Naive thymus-derived CD4-positive, alpha-beta T cell (primary cell): ENCODE data around the gene RAPGEF6. TPM values are rescaled to one million over a fixed set of nuclear protein-coding genes. Genes with fewer than 3 reads are reported as not detected.
"Not testable (repeated sequence)": the region's sequence is repeated elsewhere in the genome, so short reads cannot be mapped to it uniquely, and the experiment has no call there.

Experiments used
- ATAC-seq: fragments of 150-1000 bp; cut with Tn5 transposase; 2 replicates; pipeline ENCODE4 v1.10.0; 2021; ENCODE audit warnings: mild to moderate bottlenecking, moderate library complexity
- CTCF ChIA-PET: fragments of 350-600 bp; sonication (Branson Sonifier 250); formaldehyde crosslinking; loops from one replicate; lab custom pipeline; 2021; ENCODE audit warnings: antibody characterized with exemption; lab: Charles Lee
- POLR2A ChIA-PET: fragments of 350-600 bp; sonication (Branson Sonifier 250); formaldehyde crosslinking; loops from one replicate; lab custom pipeline; 2021; ENCODE audit warnings: antibody characterized with exemption, inconsistent platforms; lab: Charles Lee
- DNase-seq, 9 donors: peaks; one replicate each; pipeline versions ENCODE4 v3.0.0 to v3.0.0-alpha.2; 2020 to 2022; ENCODE audit warnings: mixed read lengths in 1 of 9
- H3K27ac ChIP-seq: one replicate; pipeline ENCODE4 v1.7.0; 2013; ENCODE audit warnings: mild to moderate bottlenecking, low read depth, low read length, moderate library complexity
- H3K27me3 ChIP-seq, 2 donors: one replicate each; pipeline ENCODE4 v1.7.0; 2013; ENCODE audit warnings: low read length in 2 of 2, mild to moderate bottlenecking in 2 of 2, moderate library complexity in 2 of 2; ENCODE audit not compliant: control insufficient read depth in 2 of 2, insufficient read depth in 2 of 2
- H3K36me3 ChIP-seq, 3 experiments: 1 replicate in 2 of 3; 2 replicates in 1 of 3; pipeline ENCODE4 v1.7.0; 2013; ENCODE audit warnings: low read length in 3 of 3, mild to moderate bottlenecking in 3 of 3, moderate library complexity in 1 of 3; ENCODE audit not compliant: insufficient read depth in 3 of 3, control insufficient read depth in 2 of 3
- H3K4me1 ChIP-seq, 2 donors: one replicate each; pipeline ENCODE4 v1.7.0; 2013; ENCODE audit warnings: low read length in 2 of 2, mild to moderate bottlenecking in 2 of 2, moderate library complexity in 1 of 2; ENCODE audit not compliant: control insufficient read depth in 2 of 2, insufficient read depth in 2 of 2
- H3K4me3 ChIP-seq: 2 replicates; pipeline ENCODE4 v1.7.0; 2013; ENCODE audit warnings: mild to moderate bottlenecking, low read length
- H3K9me3 ChIP-seq, 3 experiments: 1 replicate in 2 of 3; 2 replicates in 1 of 3; pipeline ENCODE4 v1.7.0; 2013; ENCODE audit warnings: low read length in 3 of 3; ENCODE audit not compliant: control insufficient read depth in 2 of 3
- H3K27ac Mint-ChIP-seq, 9 donors: one replicate each; pipeline ENCODE4 v1.8.0; 2020 to 2022; ENCODE audit warnings: mixed read lengths in 9 of 9, mild to moderate bottlenecking in 8 of 9, moderate library complexity in 5 of 9, inconsistent platforms in 2 of 9
- H3K27me3 Mint-ChIP-seq, 5 donors: one replicate each; pipeline ENCODE4 v1.8.0; 2021 to 2022; ENCODE audit warnings: mixed read lengths in 5 of 5, mild to moderate bottlenecking in 1 of 5
- H3K36me3 Mint-ChIP-seq, 5 donors: one replicate each; pipeline ENCODE4 v1.8.0; 2020 to 2022; ENCODE audit warnings: mixed read lengths in 5 of 5, mild to moderate bottlenecking in 3 of 5, inconsistent platforms in 1 of 5
- H3K4me1 Mint-ChIP-seq, 7 donors: one replicate each; pipeline ENCODE4 v1.8.0; 2020 to 2022; ENCODE audit warnings: mixed read lengths in 7 of 7, mild to moderate bottlenecking in 3 of 7, inconsistent platforms in 1 of 7
- H3K4me3 Mint-ChIP-seq, 10 donors: one replicate each; pipeline ENCODE4 v1.8.0; 2020 to 2022; ENCODE audit warnings: mild to moderate bottlenecking in 10 of 10, mixed read lengths in 10 of 10, moderate library complexity in 6 of 10, inconsistent platforms in 2 of 10
- H3K9me3 Mint-ChIP-seq, 11 donors: one replicate each; pipeline ENCODE4 v1.8.0; 2020 to 2022; ENCODE audit warnings: mixed read lengths in 11 of 11, mild to moderate bottlenecking in 4 of 11, inconsistent platforms in 1 of 11, moderate library complexity in 1 of 11
- intact Hi-C, 2 donors: fragments of 100-400 bp; cut with micrococcal nuclease; formaldehyde crosslinking; loops; one replicate each; pipeline ENCODE4 v1.15.1; 2023
- polyA plus RNA-seq, 2 donors: library from polyadenylated mRNA; unstranded; fragments of 300-500 nt; fragmentation: Illumina TruSeq; gene quantifications; one replicate each; pipeline ENCODE4 v1.2.3, GENCODE V29; 2021
- total RNA-seq, 6 experiments: library from RNA in 5 of 6; stranded (reverse) in 5 of 6; gene quantifications; 1 replicate in 5 of 6; 2 replicates in 1 of 6; pipeline ENCODE4 v1.2.3 and lab custom pipeline; 2021 to 2026

RAPGEF6 gene
- total and polyA plus RNA-seq, 7 experiments from 2014 or later: 36.7 to 186 (median 90.8) TPM

DNA sequence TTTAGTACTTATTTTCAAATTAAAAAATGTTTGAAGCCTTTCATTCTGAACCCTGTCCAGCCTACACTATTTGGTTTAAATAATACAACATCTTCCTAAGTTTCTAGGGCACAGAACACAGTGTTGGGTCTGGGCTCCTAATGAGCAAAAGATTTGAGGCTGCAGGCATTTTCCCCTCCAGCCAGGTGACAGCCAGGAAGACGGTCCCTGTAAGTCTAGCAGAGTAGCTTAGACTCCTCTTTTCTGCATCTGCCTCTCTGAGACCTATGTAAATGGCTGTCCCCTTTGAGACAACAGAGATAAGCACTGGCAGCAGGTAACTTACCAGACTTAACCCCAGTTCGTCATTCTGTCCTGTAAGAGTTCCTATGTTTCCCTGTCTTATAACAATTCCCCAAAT, 229.4 kb downstream of the RAPGEF6 start:
- no peak overlapping the region for H3K27ac ChIP-seq
- intact Hi-C loops: no loop called here
- ChIA-PET POLR2A (interaction anchor here (1.1 to 2.2 kb wide), 3 partner anchors 9 to 140 kb away, joined by 3 to 7 read pairs (median 3); no protein-coding TSS in a partner anchor), CTCF (interaction anchor here (1.0 to 1.1 kb wide), 2 partner anchors 10 to 12 kb away, joined by 3 to 5 read pairs; no protein-coding TSS in a partner anchor)
- H3K4me1 Mint-ChIP-seq: peaks cover 8 to 50% (median 24%) of the 10 kb centered on the region in 7 donors
- no peaks in the 10 kb centered on the region for H3K27me3 ChIP-seq
- H3K36me3 Mint-ChIP-seq: peaks cover 38 to 84% (median 78%) of the 10 kb centered on the region in 5 donors
- no peak for DNase-seq
- H3K36me3 ChIP-seq: peaks cover 0 to 76% (median 5%) of the 10 kb centered on the region in 3 experiments
- H3K9me3 Mint-ChIP-seq: peaks cover 0 to 38% (median 16%) of the 10 kb centered on the region in 11 donors
- H3K27me3 Mint-ChIP-seq: no peaks in the 10 kb centered on the region
- H3K27ac Mint-ChIP-seq: peak overlapping the region; percentile 42 to 93 (median 76)
- no peak for ATAC-seq
- peaks cover 0 to 1% of the 10 kb centered on the region in 2 donors for H3K4me1 ChIP-seq
- H3K4me3 Mint-ChIP-seq: peak overlapping the region in 1 of 10 donors; percentile 36
- no peak overlapping the region for H3K4me3 ChIP-seq
- H3K9me3 ChIP-seq: peaks cover 0 to 10% (median 0%) of the 10 kb centered on the region in 3 experiments

DNA sequence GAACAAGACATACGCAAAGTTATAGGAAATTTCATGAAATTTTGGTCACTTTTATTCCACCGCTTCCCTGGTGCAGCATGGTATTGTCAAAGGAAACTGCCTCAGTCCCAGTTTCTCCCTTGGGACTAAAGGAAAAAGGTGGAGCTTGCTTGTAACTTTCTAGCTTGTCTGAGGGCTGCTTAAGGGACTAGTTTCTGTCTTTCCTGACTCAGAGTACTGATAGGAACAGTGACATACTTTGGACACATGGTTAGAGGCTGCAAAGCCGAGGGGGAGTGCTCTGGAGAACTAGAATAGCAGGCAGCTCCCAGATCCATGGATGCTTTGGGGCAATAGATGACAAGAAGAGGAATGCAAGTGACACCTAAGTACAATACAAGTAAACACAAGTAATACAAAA, 234.4 kb downstream of the RAPGEF6 start:
- Histone ChIP-seq H3K4me3 (no peak overlapping the region), H3K36me3 (peaks cover 3 to 70% (median 12%) of the 10 kb centered on the region in 3 experiments), H3K4me1 (peaks cover 14 to 23% of the 10 kb centered on the region in 2 donors), H3K27me3 (no peaks in the 10 kb centered on the region), H3K27ac (peak overlapping the region; percentile 42), H3K9me3 (peaks cover 0 to 10% (median 0%) of the 10 kb centered on the region in 3 experiments)
- intact Hi-C loops: no loop called here
- H3K36me3 Mint-ChIP-seq: peaks cover 32 to 87% (median 81%) of the 10 kb centered on the region in 5 donors
- ChIA-PET CTCF (interaction anchor here (0.7 to 1.3 kb wide), 3 partner anchors 19 to 147 kb away, joined by 3 to 4 read pairs (median 3); no protein-coding TSS in a partner anchor), POLR2A (interaction anchor here (0.8 to 1.2 kb wide), 2 partner anchors 8 to 136 kb away, joined by 3 to 5 read pairs; no protein-coding TSS in a partner anchor)
- H3K4me3 Mint-ChIP-seq: peak overlapping the region in 5 of 10 donors; percentile 15 to 50 (median 44)
- peaks cover 0 to 29% (median 17%) of the 10 kb centered on the region in 11 donors for H3K9me3 Mint-ChIP-seq
- ATAC-seq: no peak
- peak overlapping the region; percentile 47 to 90 (median 82) for H3K27ac Mint-ChIP-seq
- no peaks in the 10 kb centered on the region for H3K27me3 Mint-ChIP-seq
- peaks cover 14 to 73% (median 48%) of the 10 kb centered on the region in 7 donors for H3K4me1 Mint-ChIP-seq
- no peak for DNase-seq

GRCh38 chr5:131399007-131399406, 236.0 kb downstream of the RAPGEF6 start:
- H3K4me3 ChIP-seq, H3K27me3 Mint-ChIP-seq, ATAC-seq, CTCF ChIA-PET, H3K9me3 ChIP-seq, DNase-seq, H3K27me3 ChIP-seq: not testable (repeated sequence)
- H3K9me3 Mint-ChIP-seq: peaks cover 0 to 30% (median 17%) of the 10 kb centered on the region in 11 donors
- Histone ChIP-seq H3K4me1 (peaks cover 30 to 36% of the 10 kb centered on the region in 2 donors), H3K27ac (peak overlapping the region; percentile 46), H3K36me3 (peaks cover 3 to 64% (median 21%) of the 10 kb centered on the region in 3 experiments)
- intact Hi-C loops: loop anchor here in 1 of 2 donors (10.0 kb wide), 1 partner anchor 324 kb away; no protein-coding TSS in a partner anchor
- H3K4me3 Mint-ChIP-seq: peak overlapping the region in 3 of 10 donors; percentile 9 to 54 (median 47)
- H3K4me1 Mint-ChIP-seq: peaks cover 19 to 74% (median 60%) of the 10 kb centered on the region in 7 donors
- POLR2A ChIA-PET: interaction anchor here (1.3 kb wide), 1 partner anchor 16 kb away, joined by 3 read pairs; no protein-coding TSS in a partner anchor
- H3K27ac Mint-ChIP-seq: peak overlapping the region; percentile 38 to 97 (median 82)
- H3K36me3 Mint-ChIP-seq: peaks cover 33 to 83% (median 75%) of the 10 kb centered on the region in 5 donors

DNA sequence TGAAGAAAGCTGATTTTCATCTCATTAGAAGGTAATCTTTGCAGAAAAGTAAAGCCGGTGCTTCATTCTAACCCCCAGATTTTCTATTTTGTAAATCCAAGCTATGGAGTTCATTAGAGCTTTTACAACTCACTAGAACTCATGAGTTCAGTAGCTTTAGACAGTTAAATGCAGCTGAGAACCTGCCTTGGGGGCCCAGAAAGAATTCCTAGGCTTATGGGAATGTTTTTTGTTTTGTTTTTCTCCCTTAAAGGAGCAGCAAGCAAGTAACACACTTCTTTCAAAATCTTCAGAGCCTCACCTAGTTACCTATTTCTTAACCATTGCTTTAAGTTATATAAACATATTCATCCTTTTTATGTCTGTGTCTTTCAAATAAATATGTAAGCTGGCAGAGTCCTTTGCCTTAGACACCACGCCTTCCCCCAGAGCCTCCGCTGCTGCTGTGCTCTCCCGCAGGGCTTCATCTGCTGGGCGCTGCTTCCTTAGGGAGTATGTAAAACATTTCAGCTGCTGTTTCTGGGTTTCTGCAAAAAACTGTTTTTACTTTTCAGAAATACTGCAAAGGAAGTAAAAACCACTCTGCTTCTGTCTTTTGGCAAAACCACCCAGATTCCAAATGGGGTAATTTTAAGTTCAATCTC, 238.3 kb downstream of the RAPGEF6 start:
- Histone ChIP-seq H3K4me3 (peak overlapping the region; percentile 3), H3K4me1 (peaks cover 52 to 57% of the 10 kb centered on the region in 2 donors), H3K9me3 (no peaks in the 10 kb centered on the region), H3K36me3 (peaks cover 12 to 52% (median 24%) of the 10 kb centered on the region in 3 experiments), H3K27ac (peak overlapping the region; percentile 84), H3K27me3 (no peaks in the 10 kb centered on the region)
- ChIA-PET POLR2A (interaction anchor here (0.8 to 1.5 kb wide), 9 partner anchors 10 to 190 kb away, joined by 3 to 5 read pairs (median 3); partner anchors contain the start of gene CDC42SE2), CTCF (interaction anchor here (1.2 to 1.5 kb wide), 3 partner anchors 24 to 231 kb away, joined by 4 to 6 read pairs (median 5); partner anchors contain the start of genes CDC42SE2 and HINT1)
- Mint-ChIP-seq H3K9me3 (peaks cover 0 to 15% (median 5%) of the 10 kb centered on the region in 11 donors), H3K4me3 (peak overlapping the region; percentile 8 to 79 (median 66)), H3K36me3 (peaks cover 20 to 83% (median 72%) of the 10 kb centered on the region in 5 donors), H3K27me3 (no peaks in the 10 kb centered on the region), H3K4me1 (peaks cover 24 to 88% (median 72%) of the 10 kb centered on the region in 7 donors), H3K27ac (peak overlapping the region; percentile 88 to 97 (median 91))
- ATAC-seq (no peak), DNase-seq (no peak)
- intact Hi-C loops: loop anchor here in 1 of 2 donors (1.0 to 10.0 kb wide), 2 partner anchors 21 to 322 kb away; no protein-coding TSS in a partner anchor

DNA sequence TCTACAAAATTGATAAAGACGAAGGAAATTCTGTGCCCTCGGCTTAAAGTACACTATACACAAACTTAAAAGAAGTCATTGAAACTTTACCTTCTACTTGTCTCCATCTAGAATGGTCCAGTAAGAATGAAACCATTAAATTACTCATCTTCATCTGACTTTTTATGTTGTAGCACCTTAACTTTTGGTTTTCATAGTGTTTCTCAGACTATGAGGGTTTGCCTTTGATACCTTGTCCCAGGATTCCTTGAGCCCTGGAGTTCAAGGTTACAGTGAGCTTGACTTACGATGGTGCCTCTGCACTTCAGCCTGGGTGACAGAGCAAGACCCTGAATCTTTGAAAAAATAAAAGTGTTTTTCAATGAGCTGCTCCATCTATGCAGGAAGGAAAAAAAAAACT, 239.0 kb downstream of the RAPGEF6 start:
- Mint-ChIP-seq H3K36me3 (peaks cover 20 to 88% (median 76%) of the 10 kb centered on the region in 5 donors), H3K4me1 (peaks cover 24 to 93% (median 77%) of the 10 kb centered on the region in 7 donors), H3K4me3 (peak overlapping the region in 9 of 10 donors; percentile 30 to 79 (median 66)), H3K9me3 (peaks cover 0 to 13% (median 4%) of the 10 kb centered on the region in 11 donors), H3K27me3 (no peaks in the 10 kb centered on the region), H3K27ac (peak overlapping the region; percentile 88 to 97 (median 91))
- ChIA-PET CTCF (interaction anchor here (0.7 to 1.5 kb wide), 5 partner anchors 23 to 231 kb away, joined by 3 to 6 read pairs (median 4); partner anchors contain the start of genes CDC42SE2 and HINT1), POLR2A (interaction anchor here (0.5 to 3.1 kb wide), 9 partner anchors 10 to 232 kb away, joined by 3 to 16 read pairs (median 3); partner anchors contain the start of gene CDC42SE2)
- H3K4me3 ChIP-seq: peak overlapping the region; percentile 3
- DNase-seq (no peak), ATAC-seq (no peak)
- H3K36me3 ChIP-seq: peaks cover 15 to 48% (median 25%) of the 10 kb centered on the region in 3 experiments
- intact Hi-C loops: loop anchor here in 1 of 2 donors (1.0 to 10.0 kb wide), 2 partner anchors 21 to 321 kb away; no protein-coding TSS in a partner anchor
- H3K27ac ChIP-seq: peak overlapping the region; percentile 84
- H3K9me3 ChIP-seq: no peaks in the 10 kb centered on the region
- H3K27me3 ChIP-seq: no peaks in the 10 kb centered on the region
- H3K4me1 ChIP-seq: peaks cover 53 to 57% of the 10 kb centered on the region in 2 donors
